GM21825 (cell line): Measurements from ENCODE around the gene KIF1B.
"Not testable (repeated sequence)": the region's sequence is repeated elsewhere in the genome, so short reads cannot be mapped to it uniquely, and the experiment has no call there.

Experiments used
- ATAC-seq: cut with Tn5 transposase; IDR thresholded peaks from one replicate; pipeline ENCODE4 v1.9.1; 2021; ENCODE audit warnings: mild to moderate bottlenecking, moderate library complexity; ENCODE audit not compliant: unreplicated experiment

Gene KIF1B

GRCh38 chr1:10425826-10426534 is 215.6 kb downstream of the KIF1B start:
- not testable (repeated sequence) for ATAC-seq

GRCh38 chr1:10426535-10426848 is 216.1 kb downstream of the KIF1B start:
- ATAC-seq = not testable (repeated sequence)

- ATAC-seq = no peak
Measured at GRCh38 chr1:10428984-10429383, 218.6 kb downstream of the KIF1B start.

GRCh38 chr1:10429868-10430215 is 219.5 kb downstream of the KIF1B start:
- ATAC-seq = no peak

- peak; percentile 75 for ATAC-seq
Measured at GRCh38 chr1:10430216-10431069, 220.1 kb downstream of the KIF1B start, which contains the start of gene CENPS. CENPS (plus strand) TSS chr1:10430433; CDS start chr1:10430518, 85 bp downstream.
